Fibroblast of lung (primary cell): Measurements from ENCODE around the gene PCDHAC1.

Experiments used
- EZH2 ChIP-seq: IDR thresholded peaks from 2 replicates; pipeline ENCODE4 v1.5.1; 2012; ENCODE audit warnings: low read length, control low read depth, mild to moderate bottlenecking; ENCODE audit errors: missing control alignments
- TF ChIP-seq, protein P1 (sequence below), 2 donors: IDR thresholded peaks in 1 of 2; conservative IDR thresholded peaks in 1 of 2; 1 replicate in 1 of 2; 2 replicates in 1 of 2; pipeline ENCODE4 v1.5.1; 2011 to 2012; ENCODE audit warnings: low read length in 2 of 2, control low read depth in 1 of 2, inconsistent platforms in 1 of 2, low read depth in 1 of 2, mild to moderate bottlenecking in 1 of 2

DNA sequence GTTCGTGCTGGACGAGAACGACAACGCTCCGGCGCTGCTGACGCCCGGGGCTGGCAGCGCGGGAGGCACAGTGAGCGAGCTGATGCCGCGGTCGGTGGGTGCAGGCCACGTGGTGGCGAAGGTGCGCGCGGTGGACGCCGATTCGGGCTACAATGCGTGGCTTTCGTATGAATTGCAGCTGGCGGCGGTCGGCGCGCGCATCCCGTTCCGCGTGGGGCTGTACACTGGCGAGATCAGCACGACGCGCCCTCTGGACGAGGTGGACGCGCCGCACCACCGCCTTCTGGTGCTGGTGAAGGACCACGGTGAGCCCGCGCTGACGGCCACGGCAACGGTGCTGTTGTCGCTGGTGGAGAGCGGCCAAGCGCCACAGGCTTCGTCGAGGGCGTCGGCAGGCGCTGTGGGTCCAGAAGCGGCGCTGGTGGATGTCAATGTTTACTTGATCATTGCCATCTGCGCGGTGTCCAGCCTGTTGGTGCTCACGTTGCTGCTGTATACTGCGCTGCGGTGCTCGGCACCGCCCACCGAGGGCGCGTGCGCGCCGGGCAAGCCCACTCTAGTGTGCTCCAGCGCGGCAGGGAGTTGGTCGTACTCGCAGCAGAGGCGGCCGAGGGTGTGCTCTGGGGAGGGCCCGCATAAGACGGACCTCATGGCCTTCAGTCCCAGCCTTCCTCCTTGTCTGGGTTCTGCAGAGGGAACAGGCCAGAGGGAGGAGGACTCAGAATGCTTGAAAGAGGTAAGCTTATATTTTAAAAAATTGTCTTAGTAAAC is 42.0 kb upstream of the PCDHAC1 start:
- TF ChIP-seq, protein P1, sequence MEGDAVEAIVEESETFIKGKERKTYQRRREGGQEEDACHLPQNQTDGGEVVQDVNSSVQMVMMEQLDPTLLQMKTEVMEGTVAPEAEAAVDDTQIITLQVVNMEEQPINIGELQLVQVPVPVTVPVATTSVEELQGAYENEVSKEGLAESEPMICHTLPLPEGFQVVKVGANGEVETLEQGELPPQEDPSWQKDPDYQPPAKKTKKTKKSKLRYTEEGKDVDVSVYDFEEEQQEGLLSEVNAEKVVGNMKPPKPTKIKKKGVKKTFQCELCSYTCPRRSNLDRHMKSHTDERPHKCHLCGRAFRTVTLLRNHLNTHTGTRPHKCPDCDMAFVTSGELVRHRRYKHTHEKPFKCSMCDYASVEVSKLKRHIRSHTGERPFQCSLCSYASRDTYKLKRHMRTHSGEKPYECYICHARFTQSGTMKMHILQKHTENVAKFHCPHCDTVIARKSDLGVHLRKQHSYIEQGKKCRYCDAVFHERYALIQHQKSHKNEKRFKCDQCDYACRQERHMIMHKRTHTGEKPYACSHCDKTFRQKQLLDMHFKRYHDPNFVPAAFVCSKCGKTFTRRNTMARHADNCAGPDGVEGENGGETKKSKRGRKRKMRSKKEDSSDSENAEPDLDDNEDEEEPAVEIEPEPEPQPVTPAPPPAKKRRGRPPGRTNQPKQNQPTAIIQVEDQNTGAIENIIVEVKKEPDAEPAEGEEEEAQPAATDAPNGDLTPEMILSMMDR (conservative IDR thresholded peaks at IDR 0.05 in 1 of 2, IDR thresholded peaks at IDR 0.05 in 1 of 2; ENCODE audit: low read depth in 1 of 2, low read length in 2 of 2): no peak
- TF ChIP-seq EZH2: no peak
